22Rv1 (cell line): ENCODE data around the gene MANSC1.

Experiments used
- CTCF ChIP-seq: fragments of 450-650 bp; IDR thresholded peaks from 2 replicates; pipeline ENCODE4 v1.5.1; 2017; ENCODE audit warnings: mild to moderate bottlenecking
- ZFX ChIP-seq: fragments of 450-650 bp; IDR thresholded peaks from 2 replicates; pipeline ENCODE4 v1.6.1; 2017; ENCODE audit warnings: antibody characterized with exemption, borderline replicate concordance

DNA sequence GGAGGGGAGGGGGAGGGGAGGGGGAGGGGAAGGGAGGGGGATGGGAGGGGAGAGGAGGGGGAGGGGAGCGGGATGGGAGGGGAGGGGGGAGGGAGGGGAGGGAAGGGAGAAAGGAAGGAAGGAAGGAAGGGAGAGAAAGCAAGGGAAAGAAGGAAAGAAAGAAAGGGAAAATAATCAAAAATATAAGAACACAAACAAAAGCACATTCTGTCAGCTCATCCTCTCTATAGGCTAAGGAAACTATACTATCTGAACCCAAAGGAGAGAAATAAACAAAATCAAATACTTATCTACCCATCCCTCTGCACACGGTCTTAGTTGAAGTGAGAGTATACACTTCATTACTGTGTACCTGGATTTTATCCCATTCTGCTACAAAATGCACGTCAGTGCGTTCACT, 26.9 kb downstream of the MANSC1 start:
- no peak for TF ChIP-seq CTCF
- TF ChIP-seq ZFX = no peak
